Fibroblast of mammary gland (primary cell): ENCODE measurements around the gene MTM1.

Experiments
- DNase-seq: peaks from one replicate; pipeline ENCODE4 v3.0.0-alpha.2; 2010; ENCODE audit warnings: low read depth
- H3K4me3 ChIP-seq: 2 replicates; pipeline ENCODE4 v1.5.1; 2011; ENCODE audit warnings: low read depth, mild to moderate bottlenecking, low read length, moderate library complexity; ENCODE audit not compliant: control insufficient read depth
- CTCF ChIP-seq: conservative IDR thresholded peaks from 2 replicates; pipeline ENCODE4 v1.5.1; 2011; ENCODE audit warnings: low read depth, low read length, inconsistent platforms; ENCODE audit not compliant: control insufficient read depth, insufficient read depth

The MTM1 gene

GRCh38 chrX:150704030-150704613 is 135.7 kb downstream of the MTM1 start:
- DNase-seq: no peak
- H3K4me3 ChIP-seq: no peak overlapping the region
- no peak for TF ChIP-seq CTCF

GRCh38 chrX:150712619-150713018 is 144.2 kb downstream of the MTM1 start:
- H3K4me3 ChIP-seq: no peak overlapping the region
- TF ChIP-seq CTCF: no peak
- no peak for DNase-seq

- no peak for DNase-seq
- no peak overlapping the region for H3K4me3 ChIP-seq
- no peak for TF ChIP-seq CTCF
Observed at GRCh38 chrX:150715184-150715583, 146.8 kb downstream of the MTM1 start.

DNA sequence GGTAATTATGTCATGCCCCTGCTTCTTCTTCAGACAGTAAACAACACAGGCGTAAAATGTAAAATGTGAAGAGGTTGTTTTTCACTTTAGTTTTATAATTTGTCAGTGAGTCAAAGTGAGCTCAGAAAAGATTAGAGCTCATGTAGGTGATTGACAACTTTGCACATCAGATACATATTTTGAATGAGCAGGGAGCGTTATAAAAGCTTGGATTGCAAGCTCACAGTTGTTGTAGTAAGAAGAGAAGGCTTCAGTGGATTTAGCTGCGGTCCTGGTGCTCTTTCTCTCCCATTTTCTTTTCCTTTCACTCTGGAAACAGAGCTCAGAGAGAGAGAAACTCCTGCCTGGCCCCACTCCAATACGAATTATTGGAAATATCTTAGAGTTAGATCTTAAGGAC is 151.2 kb downstream of the MTM1 start:
- no peak for TF ChIP-seq CTCF
- no peak overlapping the region for H3K4me3 ChIP-seq
- DNase-seq: no peak
